Measurements from ENCODE around the gene KCTD2.

The KCTD2 gene

GRCh38 chr17:75047398-75048098, 523 bp downstream of the KCTD2 start:
- no peak for DNase-seq (ENCODE audit: low read depth in 1 of 2, low spot score in 1 of 2)
- in situ Hi-C loops (cut with HindIII; ENCODE audit: low pct_unique_long_range_greater_than_20kb, low sequenced_read_pairs) = no loop called here
- no peak for TF ChIP-seq JUND (IDR thresholded peaks at IDR 0.05; ENCODE audit: low read depth)

- DNase-seq (ENCODE audit: low read depth in 1 of 2, low spot score in 1 of 2) = no peak
- no peak for TF ChIP-seq JUND (IDR thresholded peaks at IDR 0.05; ENCODE audit: low read depth)
- in situ Hi-C loops (cut with HindIII; ENCODE audit: low pct_unique_long_range_greater_than_20kb, low sequenced_read_pairs) = no loop called here
Observed at GRCh38 chr17:75048249-75048878, 1.3 kb downstream of the KCTD2 start.

GRCh38 chr17:75049057-75049456, 2.0 kb downstream of the KCTD2 start:
- no peak for TF ChIP-seq JUND (IDR thresholded peaks at IDR 0.05; ENCODE audit: low read depth)
- in situ Hi-C loops (cut with HindIII; ENCODE audit: low pct_unique_long_range_greater_than_20kb, low sequenced_read_pairs) = no loop called here
- DNase-seq (ENCODE audit: low read depth in 1 of 2, low spot score in 1 of 2) = no peak

GRCh38 chr17:75049706-75050105, 2.7 kb downstream of the KCTD2 start:
- DNase-seq (ENCODE audit: low read depth in 1 of 2, low spot score in 1 of 2) = no peak
- TF ChIP-seq JUND (IDR thresholded peaks at IDR 0.05; ENCODE audit: low read depth) = no peak
- in situ Hi-C loops (cut with HindIII; ENCODE audit: low pct_unique_long_range_greater_than_20kb, low sequenced_read_pairs) = no loop called here

GRCh38 chr17:75051941-75052340, 4.9 kb downstream of the KCTD2 start:
- no peak for TF ChIP-seq JUND (IDR thresholded peaks at IDR 0.05; ENCODE audit: low read depth)
- DNase-seq (ENCODE audit: low read depth in 1 of 2, low spot score in 1 of 2) = no peak
- in situ Hi-C loops (cut with HindIII; ENCODE audit: low pct_unique_long_range_greater_than_20kb, low sequenced_read_pairs) = no loop called here

- in situ Hi-C loops (cut with HindIII; ENCODE audit: low pct_unique_long_range_greater_than_20kb, low sequenced_read_pairs) = no loop called here
- peak; percentile 66 to 72 for DNase-seq (ENCODE audit: low read depth in 1 of 2, low spot score in 1 of 2)
- TF ChIP-seq JUND (IDR thresholded peaks at IDR 0.05; ENCODE audit: low read depth) = no peak
Observed at GRCh38 chr17:75059369-75060345, 12.6 kb downstream of the KCTD2 start.

- DNase-seq (ENCODE audit: low read depth in 1 of 2, low spot score in 1 of 2) = no peak
- no peak for TF ChIP-seq JUND (IDR thresholded peaks at IDR 0.05; ENCODE audit: low read depth)
- in situ Hi-C loops (cut with HindIII; ENCODE audit: low pct_unique_long_range_greater_than_20kb, low sequenced_read_pairs) = no loop called here
Observed at GRCh38 chr17:75060434-75061054, 13.5 kb downstream of the KCTD2 start.

- in situ Hi-C loops (cut with HindIII; ENCODE audit: low pct_unique_long_range_greater_than_20kb, low sequenced_read_pairs) = no loop called here
- TF ChIP-seq JUND (IDR thresholded peaks at IDR 0.05; ENCODE audit: low read depth) = no peak
- DNase-seq (ENCODE audit: low read depth in 1 of 2, low spot score in 1 of 2) = no peak
Observed at GRCh38 chr17:75061055-75061438, 14.0 kb downstream of the KCTD2 start.

- no peak for DNase-seq (ENCODE audit: low read depth in 1 of 2, low spot score in 1 of 2)
- TF ChIP-seq JUND (IDR thresholded peaks at IDR 0.05; ENCODE audit: low read depth) = no peak
- in situ Hi-C loops (cut with HindIII; ENCODE audit: low pct_unique_long_range_greater_than_20kb, low sequenced_read_pairs) = no loop called here
Observed at GRCh38 chr17:75061618-75062017, 14.6 kb downstream of the KCTD2 start.

- in situ Hi-C loops (cut with HindIII; ENCODE audit: low pct_unique_long_range_greater_than_20kb, low sequenced_read_pairs) = no loop called here
- DNase-seq (ENCODE audit: low read depth in 1 of 2, low spot score in 1 of 2) = no peak
- TF ChIP-seq JUND (IDR thresholded peaks at IDR 0.05; ENCODE audit: low read depth) = no peak
Observed at GRCh38 chr17:75063201-75063600, 16.2 kb downstream of the KCTD2 start.

- in situ Hi-C loops (cut with HindIII; ENCODE audit: low pct_unique_long_range_greater_than_20kb, low sequenced_read_pairs) = no loop called here
- DNase-seq (ENCODE audit: low read depth in 1 of 2, low spot score in 1 of 2) = no peak
- no peak for TF ChIP-seq JUND (IDR thresholded peaks at IDR 0.05; ENCODE audit: low read depth)
Observed at GRCh38 chr17:75063626-75064025, 16.6 kb downstream of the KCTD2 start.

- in situ Hi-C loops (cut with HindIII; ENCODE audit: low pct_unique_long_range_greater_than_20kb, low sequenced_read_pairs) = no loop called here
- no peak for TF ChIP-seq JUND (IDR thresholded peaks at IDR 0.05; ENCODE audit: low read depth)
- DNase-seq (ENCODE audit: low read depth in 1 of 2, low spot score in 1 of 2) = no peak
Observed at GRCh38 chr17:75064040-75064439, 17.0 kb downstream of the KCTD2 start.
